Measurements from ENCODE around the gene CHEK2.
"Not testable (repeated sequence)": the region's sequence is repeated elsewhere in the genome, so short reads cannot be mapped to it uniquely, and the experiment has no call there.

CHEK2 gene

DNA sequence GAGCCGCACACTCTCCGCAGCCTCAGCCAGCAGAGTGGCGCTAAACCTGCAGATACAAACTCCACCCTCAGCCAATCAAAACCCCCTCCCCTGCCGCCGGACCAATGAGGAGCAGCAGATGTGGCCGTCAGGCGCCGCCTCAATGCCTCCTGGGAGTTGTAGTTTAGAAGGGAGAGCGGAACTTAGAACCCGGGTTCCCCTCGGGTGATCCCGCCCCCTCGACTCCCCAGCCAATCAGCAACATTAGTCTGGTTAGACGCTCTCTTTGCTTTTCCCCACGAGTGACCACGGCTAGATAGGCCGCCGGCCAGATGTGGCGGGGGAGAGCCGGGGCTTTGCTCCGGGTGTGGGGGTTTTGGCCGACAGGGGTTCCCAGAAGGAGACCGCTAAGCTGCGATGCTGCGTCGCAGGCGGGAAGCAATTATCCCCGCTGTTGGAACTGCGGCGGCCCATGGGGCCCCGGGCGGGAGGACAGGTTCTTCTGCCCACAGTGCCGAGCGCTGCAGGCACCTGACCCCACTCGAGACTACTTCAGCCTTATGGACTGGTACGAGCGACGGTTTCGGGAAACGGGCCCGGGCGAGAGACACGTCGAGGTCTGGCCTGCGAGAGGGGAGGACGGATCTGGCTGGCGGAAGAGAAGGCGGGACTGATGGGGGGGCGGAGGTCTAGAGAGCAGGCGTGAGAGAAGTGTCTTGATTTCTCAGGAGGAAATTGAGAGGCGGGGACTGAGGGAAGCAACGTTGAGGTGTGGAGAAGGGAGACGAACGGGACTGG lies at the start of gene CHEK2, which contains the start of gene HSCB:
CHEK2 (minus strand) TSS at position 36 of the 777 bp plus-strand sequence. CDS start 7,099 bp downstream, outside the sequence.
HSCB (plus strand) TSS at position 255 of the 777 bp plus-strand sequence; CDS start at position 312, 57 bp downstream.
- peak; percentile 97 to 98 for DNase-seq (ENCODE audit: low read depth in 2 of 2)

DNA sequence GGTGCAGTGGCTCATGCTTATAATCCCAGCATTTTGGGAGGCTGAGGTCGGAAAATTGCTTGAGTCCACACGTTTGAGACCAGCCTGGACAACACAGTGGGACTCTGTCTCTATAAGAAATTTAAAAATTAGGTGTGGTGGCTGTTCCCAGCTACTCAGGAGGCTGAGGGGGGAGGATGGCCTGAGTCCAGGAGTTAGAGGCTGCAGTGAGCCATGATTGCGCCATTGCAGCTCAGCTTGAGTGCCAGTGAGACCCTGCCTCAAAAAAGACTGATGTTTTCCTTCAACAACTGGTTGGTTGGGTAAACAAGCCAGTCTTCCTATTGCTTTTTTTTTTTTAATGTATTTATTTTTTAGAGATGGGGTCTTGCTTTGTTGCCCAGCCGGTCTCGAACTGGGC lies 49.5 kb upstream of the CHEK2 start:
- no peak for DNase-seq (ENCODE audit: low read depth in 2 of 2)

DNA sequence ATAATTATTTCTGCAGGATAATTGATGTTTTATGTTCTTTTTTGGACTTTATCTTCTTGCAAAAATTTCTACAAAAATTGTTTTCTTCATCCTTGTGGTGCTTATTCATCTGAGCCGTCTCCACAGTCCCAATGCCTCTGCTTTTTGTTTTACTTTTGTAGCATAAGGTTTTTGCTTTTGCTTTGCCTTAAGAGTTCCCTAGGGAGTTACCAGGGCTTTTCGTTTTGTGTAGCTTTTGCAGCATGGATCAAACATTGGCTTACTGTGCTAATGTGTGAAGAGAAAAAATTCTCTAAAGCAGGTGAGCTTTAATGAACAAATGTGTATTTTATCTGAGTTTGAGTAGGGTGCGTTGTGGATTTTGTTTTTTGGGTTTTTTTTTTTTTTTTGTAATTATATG lies 47.0 kb upstream of the CHEK2 start:
- no peak for DNase-seq (ENCODE audit: low read depth in 2 of 2)

DNA sequence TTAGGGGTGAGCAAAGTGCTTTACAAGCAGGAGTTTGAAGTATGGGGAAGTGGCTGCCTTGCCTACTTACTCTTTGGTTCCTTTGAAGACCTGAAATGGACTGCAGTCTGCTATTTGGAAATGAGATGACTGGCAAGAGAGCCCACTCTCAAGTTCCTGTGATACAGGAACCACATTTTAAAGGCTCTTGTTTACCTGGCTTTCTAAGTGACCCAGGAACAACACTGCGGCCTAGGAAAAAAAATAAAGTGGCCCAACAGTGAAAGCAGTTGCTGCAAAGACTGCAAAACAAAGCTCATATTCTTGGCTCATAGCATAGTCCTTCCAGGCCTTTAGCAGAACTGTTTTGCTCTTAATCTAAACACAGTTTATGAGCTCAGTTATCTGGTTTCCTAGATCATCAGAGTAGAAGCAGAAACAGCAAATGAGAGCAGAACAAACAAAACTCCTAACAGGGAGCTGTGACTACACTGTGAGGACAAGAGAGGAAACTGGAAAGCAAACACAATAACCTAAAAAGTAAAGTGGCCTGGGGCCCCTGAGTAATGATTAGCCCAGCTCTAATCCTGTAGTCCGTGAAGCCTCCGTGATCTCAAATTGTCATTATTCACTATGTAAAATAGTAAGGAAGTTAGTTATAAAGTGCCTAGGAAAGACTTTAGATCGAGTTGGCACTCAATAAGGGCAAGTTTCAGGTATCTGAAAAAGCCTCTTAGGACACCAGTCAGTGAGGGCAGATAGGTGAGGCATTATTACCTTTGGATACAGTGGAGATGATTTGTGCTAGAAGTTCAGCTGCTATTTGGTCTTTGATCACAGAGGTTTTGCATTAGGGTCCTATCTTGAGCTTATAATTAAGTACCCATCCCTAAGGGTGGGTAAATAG lies 42.4 kb upstream of the CHEK2 start:
- no peak for DNase-seq (ENCODE audit: low read depth in 2 of 2)

DNA sequence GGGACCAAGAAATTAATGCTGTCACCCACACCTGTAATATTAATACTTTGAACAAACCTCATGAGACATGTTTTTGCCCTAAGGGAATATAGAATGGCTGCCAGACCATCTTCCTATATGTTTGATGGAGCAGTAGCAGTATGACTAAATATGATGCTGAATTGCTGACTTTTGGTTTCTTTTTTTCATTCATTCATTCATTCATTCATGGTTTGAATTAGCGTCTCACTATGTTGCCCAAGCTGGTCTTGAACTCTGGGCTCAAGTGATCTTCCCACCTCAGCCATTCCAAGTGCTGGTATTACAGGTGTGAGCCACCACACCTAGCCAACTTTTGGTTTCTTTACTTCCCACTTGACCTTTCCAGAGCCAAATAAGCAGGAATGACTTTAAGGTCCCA lies 38.7 kb upstream of the CHEK2 start:
- DNase-seq (ENCODE audit: low read depth in 2 of 2) = no peak

DNA sequence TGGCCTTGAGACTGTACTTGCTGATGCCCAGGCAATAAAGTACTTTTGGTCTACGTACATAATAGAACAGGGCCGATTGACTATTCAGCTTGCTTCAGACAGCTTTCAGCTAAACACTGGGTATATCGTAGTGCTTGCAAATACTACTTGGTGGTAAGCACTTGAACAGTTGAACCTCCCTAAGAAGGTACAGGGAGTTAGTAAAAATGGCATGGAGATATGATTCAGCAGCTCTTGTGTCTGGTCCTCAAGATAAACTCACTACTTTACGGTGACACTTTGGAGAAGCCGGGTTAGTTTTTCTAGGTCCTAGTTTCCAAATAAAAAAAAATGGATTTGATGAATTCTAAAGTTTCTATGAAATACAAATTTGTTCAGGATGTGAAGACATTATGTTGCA lies 38.2 kb upstream of the CHEK2 start:
- DNase-seq (ENCODE audit: low read depth in 2 of 2) = no peak

DNA sequence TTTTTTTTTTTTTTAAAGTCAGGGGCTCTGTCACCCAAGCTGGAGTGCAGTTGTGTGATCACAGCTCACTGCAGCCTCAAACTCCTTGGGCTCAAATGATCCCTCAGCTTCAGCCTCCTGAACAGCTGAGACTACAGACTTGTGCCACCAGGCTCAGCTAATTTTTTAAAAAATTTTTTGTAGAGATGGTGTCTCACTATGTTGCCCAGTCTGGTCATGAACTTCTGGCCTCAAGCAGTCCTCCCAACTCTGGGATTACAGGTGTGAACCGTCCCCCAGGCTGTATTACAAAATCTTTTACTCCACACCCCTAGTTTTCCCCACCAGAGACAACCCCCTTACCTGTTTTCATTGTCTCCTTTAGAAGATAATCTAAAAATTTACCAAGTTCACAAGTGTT lies 32.8 kb upstream of the CHEK2 start:
- no peak for DNase-seq (ENCODE audit: low read depth in 2 of 2)

DNA sequence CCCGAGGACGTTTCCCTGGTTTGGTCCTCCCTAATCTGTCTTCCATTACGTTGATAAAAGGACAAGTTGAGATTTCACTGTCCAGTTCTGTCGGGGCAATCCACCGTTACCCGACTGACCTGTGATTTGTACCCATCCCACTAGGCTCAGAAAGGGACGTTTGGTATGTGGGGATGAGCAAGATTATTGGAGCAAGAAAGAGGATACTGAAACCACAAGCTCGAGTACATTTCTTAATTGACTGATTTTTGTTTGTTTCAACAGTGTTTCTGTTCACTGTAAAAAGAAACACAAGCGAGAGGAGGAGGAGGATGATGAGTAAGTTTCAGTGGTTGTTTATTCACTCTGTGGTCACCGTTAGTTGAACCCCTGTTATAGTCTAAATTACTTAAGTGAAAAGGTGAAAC lies 31.8 kb upstream of the CHEK2 start:
- DNase-seq (ENCODE audit: low read depth in 2 of 2) = peak in 1 of 2 experiments; percentile 10

DNA sequence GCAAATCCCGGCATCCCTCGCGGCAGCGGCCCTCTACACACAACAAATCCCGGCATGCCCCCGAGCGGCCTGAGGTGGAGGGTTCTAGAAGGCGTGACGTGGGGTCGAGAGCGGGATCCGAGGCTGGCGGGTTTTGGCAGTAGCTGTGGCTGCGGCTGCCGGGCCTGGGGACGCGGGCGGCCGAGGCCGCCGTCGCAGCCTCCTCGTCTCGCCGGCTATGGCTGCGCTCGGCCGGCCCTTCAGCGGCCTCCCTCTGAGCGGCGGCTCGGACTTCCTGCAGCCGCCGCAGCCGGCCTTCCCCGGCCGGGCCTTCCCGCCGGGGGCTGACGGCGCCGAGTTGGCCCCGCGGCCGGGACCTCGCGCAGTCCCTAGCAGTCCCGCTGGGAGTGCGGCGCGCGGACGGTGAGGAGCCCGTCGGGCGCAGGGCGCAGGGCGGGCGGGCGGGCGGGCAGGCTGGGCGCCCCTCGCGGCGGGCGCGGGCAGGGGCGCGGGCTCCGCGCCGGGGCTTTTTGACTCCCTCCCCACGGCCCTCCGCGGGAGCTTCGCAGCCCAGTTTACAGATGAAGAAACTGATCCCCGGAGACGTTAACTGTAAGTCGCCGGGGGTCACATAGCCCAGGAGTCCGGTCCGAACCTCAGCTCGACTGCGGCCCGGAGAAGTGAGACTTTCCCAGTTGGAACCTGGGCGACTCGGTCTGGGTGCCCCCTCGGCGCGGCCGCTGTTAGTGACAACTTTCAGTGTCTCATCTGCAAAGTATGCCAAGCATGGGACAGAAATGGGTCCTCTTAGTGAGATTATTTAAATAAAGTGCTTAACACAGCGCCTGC lies 31.2 kb upstream of the CHEK2 start, which contains the start of gene CCDC117:
CCDC117 (plus strand) TSS at position 63 of the 828 bp plus-strand sequence; CDS start at position 218, 155 bp downstream.
- DNase-seq (ENCODE audit: low read depth in 2 of 2) = peak; percentile 89

DNA sequence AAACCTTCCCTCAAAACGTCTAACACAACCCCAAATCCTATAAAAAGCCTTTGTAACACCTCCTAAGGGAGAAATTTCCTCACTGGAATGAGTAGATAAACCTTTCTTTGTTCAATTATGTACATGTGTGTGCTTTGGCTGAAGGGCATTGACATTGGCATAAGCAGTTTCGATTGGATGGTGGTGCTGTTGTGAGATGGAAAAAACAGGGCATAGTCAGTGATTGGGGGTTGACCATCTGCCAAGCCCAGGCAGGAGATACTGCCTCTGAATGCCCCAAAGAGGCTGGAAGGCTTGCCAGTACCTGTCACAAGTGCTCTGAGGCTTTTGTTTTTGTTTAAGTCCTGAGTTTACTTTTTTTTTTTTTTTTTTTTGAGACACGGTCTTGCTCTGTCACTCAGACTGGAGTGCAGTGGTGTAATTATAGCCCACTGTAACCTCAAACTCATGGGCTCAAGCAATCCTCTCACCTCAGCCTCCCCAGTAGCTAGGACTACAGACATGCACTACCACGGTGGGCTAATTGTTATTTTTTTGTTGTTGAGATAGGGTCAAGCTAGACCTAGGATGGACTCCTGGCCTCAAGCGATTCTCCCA lies 29.7 kb upstream of the CHEK2 start:
- no peak for DNase-seq (ENCODE audit: low read depth in 2 of 2)

DNA sequence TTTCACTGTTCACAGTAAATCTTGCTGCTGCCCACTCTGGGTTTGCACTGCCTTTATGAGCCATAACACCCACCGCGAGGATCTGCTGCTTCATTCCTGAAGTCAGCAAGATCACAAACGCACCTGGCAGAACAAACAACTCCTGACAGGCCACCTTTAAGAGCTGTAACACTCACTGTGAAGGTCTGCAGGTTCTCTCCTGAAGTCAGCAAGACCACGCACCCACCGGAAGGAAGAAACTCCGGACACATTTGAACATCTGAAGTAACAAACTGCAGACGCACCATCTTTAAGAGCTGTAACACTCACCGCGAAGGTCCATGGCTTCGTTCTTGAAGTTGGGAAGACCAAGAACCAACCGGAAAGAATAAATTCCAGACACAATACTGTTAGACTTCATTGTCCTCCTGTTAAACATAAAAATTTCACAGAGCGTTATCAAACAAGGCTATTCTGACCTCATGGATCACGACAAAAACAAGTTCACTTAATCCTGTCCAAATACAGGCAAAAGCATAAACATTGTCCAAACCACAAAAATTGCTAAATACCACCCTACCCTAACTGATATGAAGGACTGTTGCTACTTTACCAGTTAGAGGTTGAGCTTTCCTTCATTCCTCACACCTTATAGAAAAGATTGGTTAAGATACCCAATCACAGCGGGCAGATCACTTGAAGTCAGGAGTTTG lies 27.9 kb upstream of the CHEK2 start:
- no peak for DNase-seq (ENCODE audit: low read depth in 2 of 2)

DNA sequence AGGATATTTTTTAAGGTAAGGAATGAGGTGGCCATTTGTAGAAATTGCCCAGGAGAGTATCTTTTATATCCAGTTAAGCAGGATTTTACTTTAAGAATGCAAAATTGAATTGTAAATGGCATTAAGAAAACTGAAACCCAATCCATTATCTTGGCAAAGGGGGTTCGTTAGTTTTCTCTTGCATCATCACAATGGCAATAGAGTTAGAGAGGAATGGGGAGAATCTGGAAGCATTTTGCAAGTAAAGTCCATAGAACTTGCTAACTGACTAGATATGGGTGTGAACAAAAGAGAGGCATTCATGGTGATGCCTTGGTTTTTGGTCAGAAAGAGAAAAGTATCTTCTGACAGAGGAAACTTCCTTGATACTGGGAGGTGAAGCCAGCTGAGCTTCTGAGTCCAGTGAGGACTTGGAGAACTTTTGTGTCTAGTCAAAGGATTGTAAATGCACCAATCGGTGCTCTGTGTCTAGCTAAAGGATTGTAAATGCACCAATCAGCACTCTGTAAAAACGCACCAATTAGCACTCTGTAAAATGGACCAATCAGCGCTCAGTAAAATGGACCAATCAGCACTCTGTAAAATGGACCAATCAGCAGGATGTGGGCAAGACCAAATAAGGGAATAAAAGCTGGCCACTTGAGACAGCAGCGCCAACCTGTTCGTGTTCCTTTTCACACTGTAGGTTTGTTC lies 27.2 kb upstream of the CHEK2 start:
- DNase-seq (ENCODE audit: low read depth in 2 of 2) = no peak

DNA sequence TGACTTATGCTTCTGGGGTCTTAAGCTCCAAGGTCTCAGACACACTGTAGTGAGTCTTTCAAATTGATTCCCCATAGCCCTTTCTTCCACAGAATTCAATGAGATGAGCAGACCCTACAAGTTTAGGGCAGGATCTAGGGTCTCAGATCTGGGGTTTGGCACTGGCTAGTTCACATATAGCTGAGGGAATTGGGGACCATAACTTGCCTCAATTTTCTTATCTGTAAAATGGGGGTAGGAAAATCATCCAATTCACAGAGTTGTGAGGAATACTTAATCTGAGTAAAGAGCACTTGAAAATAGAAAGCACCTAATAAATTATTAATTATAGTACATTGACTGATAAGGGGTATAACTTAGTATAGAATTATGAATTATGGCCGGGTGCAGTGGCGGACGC lies 25.0 kb upstream of the CHEK2 start:
- no peak for DNase-seq (ENCODE audit: low read depth in 2 of 2)

DNA sequence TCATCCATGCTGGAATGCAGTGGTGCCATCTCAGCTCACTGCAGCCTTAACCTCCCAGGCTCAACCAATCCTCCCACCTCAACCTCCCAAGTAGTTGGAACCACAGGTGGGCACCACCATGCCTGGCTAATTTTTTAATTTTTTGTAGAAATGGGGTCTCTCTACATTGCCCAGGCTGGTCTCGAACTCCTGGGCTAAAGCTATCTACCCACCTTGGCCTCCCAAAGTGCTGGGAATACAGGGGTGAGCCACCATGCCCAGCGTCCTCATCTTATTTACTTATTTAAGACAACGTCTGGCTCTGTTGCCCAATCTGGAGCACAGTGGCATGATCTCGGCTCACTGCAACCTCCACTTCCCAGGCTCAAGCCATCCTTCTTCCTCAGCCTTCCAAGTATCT lies 20.4 kb upstream of the CHEK2 start:
- not testable (repeated sequence) for DNase-seq (ENCODE audit: low read depth in 2 of 2)

DNA sequence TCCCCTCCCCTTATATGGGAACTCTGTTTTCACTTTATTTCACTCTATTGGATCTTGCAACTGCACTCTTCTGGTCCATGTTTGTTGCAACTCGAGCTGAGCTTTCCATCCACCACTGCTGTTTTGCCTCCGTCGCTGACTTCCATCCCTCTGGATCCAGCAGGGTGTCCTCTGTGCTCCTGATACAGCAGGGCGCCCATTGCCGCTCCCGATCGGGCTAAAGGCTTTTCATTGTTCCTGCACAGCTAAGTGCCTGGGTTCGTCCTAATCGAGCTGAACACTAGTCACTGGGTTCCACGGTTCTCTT lies 19.8 kb upstream of the CHEK2 start:
- no peak for DNase-seq (ENCODE audit: low read depth in 2 of 2)

DNA sequence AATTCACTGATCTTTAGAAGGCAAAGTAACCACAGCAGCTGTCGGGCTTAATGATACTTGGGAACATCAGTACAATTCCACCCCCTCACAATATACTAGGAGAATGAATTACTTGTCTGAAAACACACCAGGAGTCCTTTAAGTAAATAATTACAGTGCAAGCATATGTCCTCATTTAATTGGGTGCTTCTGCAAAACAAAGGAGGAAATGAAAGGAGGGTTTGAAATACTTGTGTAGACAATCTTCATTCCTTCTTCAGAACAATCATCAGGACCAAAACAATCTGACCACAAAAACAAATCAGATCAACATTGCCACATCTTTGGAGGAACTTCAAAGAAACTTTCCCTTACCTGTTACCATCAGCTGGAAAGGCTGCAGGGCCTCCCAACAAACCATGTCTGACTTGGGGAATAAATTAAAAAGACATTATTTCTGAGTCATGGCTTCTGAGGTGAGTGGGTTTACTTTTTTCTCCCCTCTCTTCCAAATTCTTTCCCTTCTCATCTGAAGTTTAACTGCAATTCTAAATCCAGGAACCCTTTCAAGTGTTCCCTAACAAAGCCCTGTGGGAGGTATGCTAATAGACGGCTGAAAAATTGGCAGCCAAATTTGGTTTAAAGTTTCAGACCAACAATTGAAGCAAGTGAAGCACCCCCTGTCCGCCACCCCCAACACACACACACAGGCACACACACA lies 18.4 kb upstream of the CHEK2 start:
- no peak for DNase-seq (ENCODE audit: low read depth in 2 of 2)

DNA sequence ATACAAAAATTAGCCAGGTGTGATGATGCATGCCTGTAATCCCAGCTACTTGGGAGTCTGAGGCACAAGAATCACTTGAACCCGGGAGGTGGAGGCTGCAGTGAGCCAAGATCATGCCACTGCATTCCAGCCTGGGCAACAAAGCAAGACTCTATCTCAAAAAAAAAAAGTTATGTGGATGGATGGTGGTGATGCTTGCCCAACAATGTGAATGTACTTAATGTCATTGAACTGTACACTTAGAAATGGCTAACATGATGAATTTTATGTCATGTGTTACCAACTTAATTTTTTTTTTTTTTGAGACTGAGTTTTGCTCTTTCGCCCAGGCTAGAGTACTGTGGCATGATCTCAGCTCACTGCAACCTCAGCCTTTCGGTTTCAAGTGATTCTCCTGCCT lies 12.9 kb upstream of the CHEK2 start:
- DNase-seq (ENCODE audit: low read depth in 2 of 2) = not testable (repeated sequence)

DNA sequence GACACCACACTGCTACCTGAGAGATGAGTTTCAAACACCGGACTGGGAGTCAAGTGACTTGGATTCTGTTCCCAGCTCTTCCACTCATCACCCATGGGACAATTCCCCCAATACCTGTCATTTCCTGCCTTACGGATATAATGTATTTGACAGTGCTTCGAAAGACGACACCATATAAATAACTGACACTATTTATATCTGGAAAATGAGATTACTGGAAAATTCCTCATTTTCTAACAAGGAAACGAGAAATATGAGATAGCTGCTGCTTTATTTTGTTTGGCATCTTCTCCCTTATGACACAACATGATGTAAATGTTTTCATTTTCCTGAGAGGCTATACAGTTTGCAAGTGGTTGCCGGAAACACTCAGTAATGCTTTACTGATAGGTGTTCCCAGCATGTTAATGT lies 8.9 kb upstream of the CHEK2 start:
- DNase-seq (ENCODE audit: low read depth in 2 of 2) = peak; percentile 46 to 49

DNA sequence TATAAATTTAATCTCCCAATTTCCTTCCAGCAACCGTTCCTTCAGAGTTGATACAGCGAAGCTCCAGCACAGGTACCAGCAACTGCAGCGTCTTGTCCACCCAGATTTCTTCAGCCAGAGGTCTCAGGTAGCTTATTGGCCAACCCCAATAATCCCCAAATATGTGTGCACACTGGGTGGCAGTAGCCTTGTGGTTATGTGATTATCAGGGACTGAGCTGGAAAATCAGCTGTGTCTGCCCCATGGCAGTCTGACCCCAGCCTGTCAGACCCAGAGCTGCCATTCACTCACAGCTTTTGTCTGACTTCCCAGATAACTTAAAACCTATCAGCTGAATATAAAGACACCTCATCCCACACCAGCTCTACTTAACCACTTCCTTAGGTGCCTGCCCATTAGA lies 2.2 kb upstream of the CHEK2 start:
- DNase-seq (ENCODE audit: low read depth in 2 of 2) = no peak

DNA sequence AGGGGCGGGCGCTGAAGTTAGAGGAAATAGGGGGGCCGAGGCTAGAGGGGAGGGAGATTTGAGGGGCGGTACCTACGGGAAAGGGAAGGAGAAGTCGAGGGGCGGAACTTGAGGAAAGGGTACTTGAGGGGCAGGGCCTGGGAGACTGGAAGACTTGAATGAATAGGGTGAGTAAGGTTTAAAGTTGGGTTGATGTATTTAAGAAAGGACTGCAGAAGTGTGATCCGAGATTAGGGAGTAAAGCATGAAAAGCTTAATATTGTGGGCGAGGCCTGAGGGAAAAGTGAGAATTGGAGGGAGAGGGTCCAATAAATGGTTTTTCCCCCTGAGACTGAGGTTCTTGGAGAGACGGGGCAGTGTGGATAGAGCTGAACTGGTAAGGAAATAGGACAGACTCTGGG lies 942 bp upstream of the CHEK2 start:
- DNase-seq (ENCODE audit: low read depth in 2 of 2) = no peak
